ENCODE data around the gene ADARB2. TPM values are rescaled to one million over a fixed set of nuclear protein-coding genes. Genes with fewer than 3 reads are reported as not detected.

ADARB2 gene
- total RNA-seq, 2 experiments from 2014 or later, result 2.5 to 3.0 TPM

- Mint-ChIP-seq H3K4me1 (peaks cover 8% of the 10 kb centered on the region), H3K27me3 (peaks cover 4% of the 10 kb centered on the region), H3K27ac (no peak overlapping the region), H3K36me3 (ENCODE audit: low read depth) (no peaks in the 10 kb centered on the region), H3K4me3 (no peak overlapping the region), H3K9me3 (peaks cover 5% of the 10 kb centered on the region)
- no peak for DNase-seq
- CTCF ChIA-PET, result no interaction called here
- POLR2A ChIA-PET, result no interaction called here
Observed at GRCh38 chr10:1454951-1455350, 282.4 kb downstream of the ADARB2 start.

GRCh38 chr10:1454428-1454827, 282.9 kb downstream of the ADARB2 start:
- DNase-seq, result no peak
- Mint-ChIP-seq H3K4me1 (peaks cover 8% of the 10 kb centered on the region), H3K36me3 (ENCODE audit: low read depth) (no peaks in the 10 kb centered on the region), H3K4me3 (no peak overlapping the region), H3K27ac (no peak overlapping the region), H3K9me3 (peaks cover 5% of the 10 kb centered on the region), H3K27me3 (peaks cover 4% of the 10 kb centered on the region)
- CTCF ChIA-PET, result no interaction called here
- POLR2A ChIA-PET, result no interaction called here

- peaks cover 5% of the 10 kb centered on the region for H3K9me3 Mint-ChIP-seq
- no peak for DNase-seq
- POLR2A ChIA-PET, result no interaction called here
- CTCF ChIA-PET, result interaction anchor here (0.5 kb wide), 1 partner anchor 552 kb away, joined by 4 read pairs; no protein-coding TSS in a partner anchor
- H3K27ac Mint-ChIP-seq, result no peak overlapping the region
- no peaks in the 10 kb centered on the region for H3K36me3 Mint-ChIP-seq (ENCODE audit: low read depth)
- H3K4me3 Mint-ChIP-seq, result no peak overlapping the region
- H3K4me1 Mint-ChIP-seq, result peaks cover 8% of the 10 kb centered on the region
- H3K27me3 Mint-ChIP-seq, result peaks cover 1% of the 10 kb centered on the region
Observed at GRCh38 chr10:1452777-1453176, 284.5 kb downstream of the ADARB2 start.

- H3K36me3 Mint-ChIP-seq (ENCODE audit: low read depth), result no peaks in the 10 kb centered on the region
- DNase-seq, result no peak
- H3K4me3 Mint-ChIP-seq, result no peak overlapping the region
- H3K27me3 Mint-ChIP-seq, result peaks cover 1% of the 10 kb centered on the region
- ChIA-PET POLR2A (no interaction called here), CTCF (interaction anchor here (0.5 kb wide), 1 partner anchor 551 kb away, joined by 4 read pairs; no protein-coding TSS in a partner anchor)
- H3K4me1 Mint-ChIP-seq, result peaks cover 8% of the 10 kb centered on the region
- H3K9me3 Mint-ChIP-seq, result peaks cover 5% of the 10 kb centered on the region
- no peak overlapping the region for H3K27ac Mint-ChIP-seq
Observed at GRCh38 chr10:1451941-1452340, 285.4 kb downstream of the ADARB2 start.

- CTCF ChIA-PET, result no interaction called here
- Mint-ChIP-seq H3K9me3 (peaks cover 5% of the 10 kb centered on the region), H3K36me3 (ENCODE audit: low read depth) (no peaks in the 10 kb centered on the region), H3K27me3 (peaks cover 1% of the 10 kb centered on the region), H3K4me1 (peaks cover 8% of the 10 kb centered on the region), H3K4me3 (no peak overlapping the region), H3K27ac (no peak overlapping the region)
- DNase-seq, result no peak
- POLR2A ChIA-PET, result no interaction called here
Observed at GRCh38 chr10:1451362-1451888, 285.9 kb downstream of the ADARB2 start.

GRCh38 chr10:1449572-1450205, 287.6 kb downstream of the ADARB2 start:
- Mint-ChIP-seq H3K4me1 (peaks cover 8% of the 10 kb centered on the region), H3K36me3 (ENCODE audit: low read depth) (no peaks in the 10 kb centered on the region), H3K4me3 (no peak overlapping the region), H3K9me3 (peaks cover 5% of the 10 kb centered on the region), H3K27me3 (peaks cover 1% of the 10 kb centered on the region), H3K27ac (no peak overlapping the region)
- POLR2A ChIA-PET, result no interaction called here
- CTCF ChIA-PET, result no interaction called here
- no peak for DNase-seq

- H3K4me3 Mint-ChIP-seq, result no peak overlapping the region
- H3K4me1 Mint-ChIP-seq, result peaks cover 2% of the 10 kb centered on the region
- DNase-seq, result no peak
- no peaks in the 10 kb centered on the region for H3K36me3 Mint-ChIP-seq (ENCODE audit: low read depth)
- ChIA-PET POLR2A (no interaction called here), CTCF (no interaction called here)
- H3K27me3 Mint-ChIP-seq, result no peaks in the 10 kb centered on the region
- H3K9me3 Mint-ChIP-seq, result peaks cover 5% of the 10 kb centered on the region
- H3K27ac Mint-ChIP-seq, result no peak overlapping the region
Observed at GRCh38 chr10:1449021-1449420, 288.3 kb downstream of the ADARB2 start.

- peaks cover 5% of the 10 kb centered on the region for H3K9me3 Mint-ChIP-seq
- CTCF ChIA-PET, result no interaction called here
- no peak overlapping the region for H3K4me3 Mint-ChIP-seq
Observed at GRCh38 chr10:1448252-1448930, 288.9 kb downstream of the ADARB2 start.

GRCh38 chr10:1444826-1445225, 292.5 kb downstream of the ADARB2 start:
- H3K4me1 Mint-ChIP-seq, result no peaks in the 10 kb centered on the region
- CTCF ChIA-PET, result no interaction called here
- POLR2A ChIA-PET, result no interaction called here
- H3K4me3 Mint-ChIP-seq, result no peak overlapping the region
- no peaks in the 10 kb centered on the region for H3K36me3 Mint-ChIP-seq (ENCODE audit: low read depth)
- DNase-seq, result no peak
- H3K9me3 Mint-ChIP-seq, result no peaks in the 10 kb centered on the region
- H3K27ac Mint-ChIP-seq, result no peak overlapping the region
- H3K27me3 Mint-ChIP-seq, result peaks cover 2% of the 10 kb centered on the region

More at GRCh38 chr10:1448252-1448930, 288.9 kb downstream of the ADARB2 start:
- no peaks in the 10 kb centered on the region for H3K4me1 Mint-ChIP-seq
- H3K36me3 Mint-ChIP-seq (ENCODE audit: low read depth), result no peaks in the 10 kb centered on the region
- no peak for DNase-seq
- H3K27ac Mint-ChIP-seq, result no peak overlapping the region
- no peaks in the 10 kb centered on the region for H3K27me3 Mint-ChIP-seq
- POLR2A ChIA-PET, result no interaction called here

GRCh38 chr10:1440897-1441296, 296.4 kb downstream of the ADARB2 start:
- Mint-ChIP-seq H3K4me1 (no peaks in the 10 kb centered on the region), H3K27me3 (peaks cover 2% of the 10 kb centered on the region), H3K27ac (no peak overlapping the region), H3K9me3 (no peaks in the 10 kb centered on the region), H3K4me3 (no peak overlapping the region), H3K36me3 (ENCODE audit: low read depth) (no peaks in the 10 kb centered on the region)
- no peak for DNase-seq
- POLR2A ChIA-PET, result no interaction called here
- CTCF ChIA-PET, result no interaction called here

GRCh38 chr10:1434912-1435692, 302.2 kb downstream of the ADARB2 start:
- H3K4me3 Mint-ChIP-seq, result no peak overlapping the region
- CTCF ChIA-PET, result no interaction called here
- peaks cover 10% of the 10 kb centered on the region for H3K9me3 Mint-ChIP-seq
- H3K27me3 Mint-ChIP-seq, result peaks cover under 1% of the 10 kb centered on the region
- no peak for DNase-seq
- H3K27ac Mint-ChIP-seq, result no peak overlapping the region
- POLR2A ChIA-PET, result no interaction called here
- no peaks in the 10 kb centered on the region for H3K4me1 Mint-ChIP-seq
- H3K36me3 Mint-ChIP-seq (ENCODE audit: low read depth), result no peaks in the 10 kb centered on the region

GRCh38 chr10:1434202-1434601, 303.1 kb downstream of the ADARB2 start:
- H3K9me3 Mint-ChIP-seq, result peaks cover 15% of the 10 kb centered on the region

GRCh38 chr10:1432161-1432560, 305.2 kb downstream of the ADARB2 start:
- POLR2A ChIA-PET, result no interaction called here
- CTCF ChIA-PET, result no interaction called here
- no peak for DNase-seq

More at GRCh38 chr10:1434202-1434601, 303.1 kb downstream of the ADARB2 start:
- Mint-ChIP-seq H3K4me1 (no peaks in the 10 kb centered on the region), H3K4me3 (no peak overlapping the region), H3K36me3 (ENCODE audit: low read depth) (no peaks in the 10 kb centered on the region), H3K27ac (no peak overlapping the region), H3K27me3 (peaks cover 3% of the 10 kb centered on the region)
- CTCF ChIA-PET, result no interaction called here
- POLR2A ChIA-PET, result no interaction called here
- no peak for DNase-seq

More at GRCh38 chr10:1432161-1432560, 305.2 kb downstream of the ADARB2 start:
- Mint-ChIP-seq H3K36me3 (ENCODE audit: low read depth) (no peaks in the 10 kb centered on the region), H3K27me3 (peaks cover 3% of the 10 kb centered on the region), H3K4me3 (no peak overlapping the region), H3K27ac (no peak overlapping the region), H3K9me3 (peaks cover 15% of the 10 kb centered on the region), H3K4me1 (no peaks in the 10 kb centered on the region)
